Aorta (tissue), 5 donors: ENCODE measurements around the gene CD2BP2. TPM values are rescaled to one million over a fixed set of nuclear protein-coding genes. Genes with fewer than 3 reads are reported as not detected.

Experiments
- ATAC-seq: fragments of 200-7000 bp; cut with Tn5 transposase; one replicate; pipeline ENCODE4 v1.9.1; 2022; ENCODE audit warnings: moderate library complexity; ENCODE audit not compliant: low FRiP score
- DNase-seq, 2 donors: peaks; one replicate each; pipeline ENCODE4 v3.0.0-alpha.2; 2020
- H3K27ac ChIP-seq, 2 donors: one replicate each; pipeline ENCODE4 v1.5.1; 2013; ENCODE audit warnings: low read length in 2 of 2, mild to moderate bottlenecking in 2 of 2, moderate library complexity in 2 of 2, control low read depth in 1 of 2, inconsistent platforms in 1 of 2, low read depth in 1 of 2
- H3K27me3 ChIP-seq, 2 donors: one replicate each; pipeline ENCODE4 v1.6.1; 2013; ENCODE audit warnings: control low read depth in 1 of 2, low read length in 1 of 2, mild to moderate bottlenecking in 1 of 2, moderate library complexity in 1 of 2; ENCODE audit not compliant: insufficient read depth in 2 of 2, control insufficient read depth in 1 of 2
- H3K36me3 ChIP-seq, 2 donors: one replicate each; pipeline ENCODE4 v1.6.1; 2013; ENCODE audit warnings: control low read depth in 1 of 2, low read length in 1 of 2, mild to moderate bottlenecking in 1 of 2; ENCODE audit not compliant: insufficient read depth in 2 of 2, control insufficient read depth in 1 of 2
- H3K4me1 ChIP-seq, 2 donors: one replicate each; pipeline ENCODE4 v1.6.1; 2013; ENCODE audit warnings: low read length in 2 of 2, control low read depth in 1 of 2, mild to moderate bottlenecking in 1 of 2, moderate library complexity in 1 of 2; ENCODE audit not compliant: insufficient read depth in 2 of 2, control insufficient read depth in 1 of 2
- H3K4me3 ChIP-seq, 2 donors: one replicate each; pipeline ENCODE4 v1.5.1; 2013; ENCODE audit warnings: low read length in 2 of 2, control low read depth in 1 of 2, mild to moderate bottlenecking in 1 of 2
- H3K9me3 ChIP-seq: one replicate; pipeline ENCODE4 v1.6.1; 2013; ENCODE audit warnings: mild to moderate bottlenecking, low read length; ENCODE audit not compliant: control insufficient read depth
- WGBS, 2 donors: extraction: QIAGEN DNeasy Blood & Tissue Kit; methylation state at CpG; one replicate each; pipeline ENCODE4 v1.1.7; 2013; 5-methylcytosine and 5-hydroxymethylcytosine counted together
- intact Hi-C, 2 donors: fragments of 100-400 bp; cut with DNase I; formaldehyde crosslinking; loops; one replicate each; pipeline versions ENCODE4 v1.14.2 to v1.15.0; 2022
- polyA plus RNA-seq, 2 donors: library from polyadenylated mRNA; stranded (reverse); fragments of 200-250 nt; gene quantifications; one replicate each; pipeline ENCODE4 v1.2.3, GENCODE V29; 2013
- total RNA-seq, 2 donors: library from RNA; stranded (reverse); fragmentation: NEBNext Ultra II Directional; extraction: Animal tissue kit (Norgen Biotek cat#: 25700); gene quantifications; one replicate each; pipeline ENCODE4 v1.2.1, GENCODE V29; 2021
- donor health status: healthy with polysubstance abuse.
- donor health status: Bipolar disorder and iron deficiency.
- donor health status: DM: no; HTN: no; CAD: no.
- donor health status: DM: no; HTN: no; CAD: no.
- donor health status: DM: yes; HTN: yes; CAD: no.

Gene CD2BP2
- total and polyA plus RNA-seq, 4 donors = 23.4 to 51.3 (median 46.9) TPM

- WGBS, 2 donors = 89 to 91% methylated on average over 9 of the region's 9 CpGs
- Histone ChIP-seq H3K36me3 (peaks cover 0 to 4% of the 10 kb centered on the region in 2 donors), H3K27ac (no peak overlapping the region), H3K9me3 (no peaks in the 10 kb centered on the region), H3K27me3 (no peaks in the 10 kb centered on the region), H3K4me3 (no peak overlapping the region), H3K4me1 (no peaks in the 10 kb centered on the region)
- DNase-seq = no peak
- intact Hi-C loops = no loop called here
- no peak for ATAC-seq
These were observed 3.4 kb upstream of the CD2BP2 start for GRCh38 chr16:30358577-30358936.

GRCh38 chr16:30357715-30358576 is 2.8 kb upstream of the CD2BP2 start:
- no peaks in the 10 kb centered on the region for H3K9me3 ChIP-seq
- 85 to 86% methylated on average over 32 to 37 of the region's 37 CpGs for WGBS, 2 donors
- intact Hi-C loops = no loop called here
- H3K4me1 ChIP-seq = no peaks in the 10 kb centered on the region
- no peak for ATAC-seq
- no peaks in the 10 kb centered on the region for H3K27me3 ChIP-seq
- H3K4me3 ChIP-seq = no peak overlapping the region
- no peak overlapping the region for H3K27ac ChIP-seq
- DNase-seq = no peak
- peaks cover 0 to 4% of the 10 kb centered on the region in 2 donors for H3K36me3 ChIP-seq

- WGBS, 2 donors = 66% methylated on average over 5 of the region's 5 CpGs
- Histone ChIP-seq H3K27me3 (no peaks in the 10 kb centered on the region), H3K4me3 (no peak overlapping the region), H3K9me3 (no peaks in the 10 kb centered on the region), H3K36me3 (peaks cover 0 to 4% of the 10 kb centered on the region in 2 donors), H3K27ac (no peak overlapping the region), H3K4me1 (no peaks in the 10 kb centered on the region)
- DNase-seq (no peak), ATAC-seq (no peak)
- intact Hi-C loops = no loop called here
These were observed 2.1 kb upstream of the CD2BP2 start for GRCh38 chr16:30357085-30357714.

- Histone ChIP-seq H3K9me3 (no peaks in the 10 kb centered on the region), H3K4me3 (no peak overlapping the region), H3K36me3 (peaks cover 0 to 4% of the 10 kb centered on the region in 2 donors), H3K4me1 (no peaks in the 10 kb centered on the region), H3K27ac (peak overlapping the region in 1 of 2 donors; percentile 97), H3K27me3 (no peaks in the 10 kb centered on the region)
- ATAC-seq (no peak), DNase-seq (peak in 1 of 2 donors; percentile 69)
- WGBS, 2 donors = 52 to 55% methylated on average over 11 to 12 of the region's 12 CpGs
- intact Hi-C loops = no loop called here
These were observed 1.4 kb upstream of the CD2BP2 start for GRCh38 chr16:30356401-30357084.

GRCh38 chr16:30355954-30356308 is 823 bp upstream of the CD2BP2 start:
- intact Hi-C loops = loop anchor here in 1 of 2 donors (2.0 kb wide), 1 partner anchor 21 kb away; no protein-coding TSS in a partner anchor
- no peaks in the 10 kb centered on the region for H3K4me1 ChIP-seq
- peak in 1 of 2 donors; percentile 65 for DNase-seq

GRCh38 chr16:30354423-30355143 is 525 bp downstream of the CD2BP2 start:
- peak overlapping the region; percentile 81 to 82 for H3K4me3 ChIP-seq
- peak overlapping the region; percentile 25 to 87 for H3K27ac ChIP-seq
- H3K36me3 ChIP-seq = peaks cover 0 to 6% of the 10 kb centered on the region in 2 donors
- DNase-seq (peak; percentile 51 to 53), ATAC-seq (peak; percentile 51)
- H3K9me3 ChIP-seq = no peaks in the 10 kb centered on the region
- no peaks in the 10 kb centered on the region for H3K27me3 ChIP-seq
- no peaks in the 10 kb centered on the region for H3K4me1 ChIP-seq
- 1% methylated on average over 35 to 36 of the region's 36 CpGs for WGBS, 2 donors
- intact Hi-C loops = loop anchor here in 1 of 2 donors (2.0 kb wide), 1 partner anchor 20 kb away; no protein-coding TSS in a partner anchor

More at GRCh38 chr16:30355954-30356308, 823 bp upstream of the CD2BP2 start:
- Histone ChIP-seq H3K36me3 (peaks cover 0 to 6% of the 10 kb centered on the region in 2 donors), H3K4me3 (no peak overlapping the region), H3K9me3 (no peaks in the 10 kb centered on the region), H3K27ac (peak overlapping the region in 1 of 2 donors; percentile 97), H3K27me3 (no peaks in the 10 kb centered on the region)
- 50 to 55% methylated on average over 7 of the region's 7 CpGs for WGBS, 2 donors
- ATAC-seq = no peak

- Histone ChIP-seq H3K27ac (no peak overlapping the region), H3K9me3 (no peaks in the 10 kb centered on the region), H3K4me3 (no peak overlapping the region), H3K36me3 (peaks cover 0 to 6% of the 10 kb centered on the region in 2 donors), H3K27me3 (no peaks in the 10 kb centered on the region), H3K4me1 (no peaks in the 10 kb centered on the region)
- WGBS, 2 donors = 89 to 91% methylated on average over 20 to 23 of the region's 23 CpGs
- ATAC-seq = no peak
- peak; percentile 43 to 69 for DNase-seq
- intact Hi-C loops = loop anchor here in 1 of 2 donors (2.0 kb wide), 1 partner anchor 19 kb away; no protein-coding TSS in a partner anchor
These were observed 1.5 kb downstream of the CD2BP2 start for GRCh38 chr16:30353438-30354129.
